HG02885 (cell line): ENCODE data around the gene GPR153.

Source experiments
- ATAC-seq: cut with Tn5 transposase; IDR thresholded peaks from one replicate; pipeline ENCODE4 v1.9.1; 2021; ENCODE audit warnings: mild to moderate bottlenecking; ENCODE audit not compliant: unreplicated experiment, poor library complexity

Gene GPR153

GRCh38 chr1:6287431-6287886 lies 26.6 kb upstream of the GPR153 start:
- no peak for ATAC-seq

GRCh38 chr1:6287029-6287428 lies 26.1 kb upstream of the GPR153 start:
- ATAC-seq: no peak

- no peak for ATAC-seq
These were observed 25.4 kb upstream of the GPR153 start for GRCh38 chr1:6286266-6286665.

GRCh38 chr1:6285336-6285735 lies 24.4 kb upstream of the GPR153 start:
- ATAC-seq: no peak

- ATAC-seq: no peak
These were observed 21.8 kb upstream of the GPR153 start for GRCh38 chr1:6282577-6283270.

GRCh38 chr1:6281511-6282402 lies 20.9 kb upstream of the GPR153 start:
- ATAC-seq: no peak

GRCh38 chr1:6280761-6281451 lies 20.0 kb upstream of the GPR153 start:
- ATAC-seq: no peak

- no peak for ATAC-seq
These were observed 18.9 kb upstream of the GPR153 start for GRCh38 chr1:6279613-6280383.

GRCh38 chr1:6279066-6279465 lies 18.2 kb upstream of the GPR153 start:
- no peak for ATAC-seq

- ATAC-seq: no peak
These were observed 17.4 kb upstream of the GPR153 start for GRCh38 chr1:6278263-6278662.

GRCh38 chr1:6276811-6277555 lies 16.1 kb upstream of the GPR153 start:
- no peak for ATAC-seq

- no peak for ATAC-seq
These were observed 15.2 kb upstream of the GPR153 start for GRCh38 chr1:6275826-6276782.

- ATAC-seq: no peak
These were observed 13.8 kb upstream of the GPR153 start for GRCh38 chr1:6274622-6275139.

GRCh38 chr1:6274102-6274501 lies 13.2 kb upstream of the GPR153 start:
- no peak for ATAC-seq

GRCh38 chr1:6273380-6273891 lies 12.5 kb upstream of the GPR153 start:
- no peak for ATAC-seq

- ATAC-seq: no peak
These were observed 12.0 kb upstream of the GPR153 start for GRCh38 chr1:6272868-6273267.

GRCh38 chr1:6272452-6272851 lies 11.6 kb upstream of the GPR153 start:
- no peak for ATAC-seq

GRCh38 chr1:6271554-6271953 lies 10.7 kb upstream of the GPR153 start:
- no peak for ATAC-seq
